Measurements from ENCODE around the gene CD36. TPM values are rescaled to one million over a fixed set of nuclear protein-coding genes. Genes with fewer than 3 reads are reported as not detected.

CD36 gene
- total RNA-seq, 1 donor, result 22.8 TPM

DNA sequence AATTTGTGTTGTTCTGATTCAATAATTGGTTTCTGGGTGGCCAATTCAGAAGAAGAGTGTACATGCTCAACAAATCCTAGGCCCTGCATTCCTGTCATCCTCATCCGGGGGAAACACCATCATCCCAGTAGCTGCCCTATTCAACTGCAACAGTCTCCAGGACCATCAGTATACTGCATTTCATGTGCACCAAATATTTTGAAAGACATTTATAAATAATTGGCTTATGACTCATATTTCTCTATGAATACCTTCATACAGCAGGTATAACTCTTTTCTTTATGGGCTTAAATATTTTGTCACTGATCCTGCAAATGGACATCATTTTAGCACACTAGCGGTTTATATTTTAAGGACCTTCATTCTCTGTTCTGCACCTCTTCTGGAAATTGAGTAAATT is 38.0 kb downstream of the CD36 start:
- H3K27me3 ChIP-seq (ENCODE audit: insufficient read depth, low read length), result no peaks in the 10 kb centered on the region
- no peak for DNase-seq (ENCODE audit: insufficient read length, low spot score, missing footprints)
- H2AFZ ChIP-seq (ENCODE audit: low read length), result no peak overlapping the region
- H3K27ac ChIP-seq (ENCODE audit: low read depth, low read length), result no peak overlapping the region
- H3K4me2 ChIP-seq (ENCODE audit: insufficient read depth, low read length), result no peak overlapping the region
- no peak overlapping the region for H3K4me3 ChIP-seq (ENCODE audit: insufficient read depth, low read length)
- no peaks in the 10 kb centered on the region for H3K9me3 ChIP-seq (ENCODE audit: low read depth, low read length)
- no peaks in the 10 kb centered on the region for H4K20me1 ChIP-seq (ENCODE audit: insufficient read depth, low read length)
- no peaks in the 10 kb centered on the region for H3K79me2 ChIP-seq (ENCODE audit: insufficient read depth, low read length)
- TF ChIP-seq, protein P1, sequence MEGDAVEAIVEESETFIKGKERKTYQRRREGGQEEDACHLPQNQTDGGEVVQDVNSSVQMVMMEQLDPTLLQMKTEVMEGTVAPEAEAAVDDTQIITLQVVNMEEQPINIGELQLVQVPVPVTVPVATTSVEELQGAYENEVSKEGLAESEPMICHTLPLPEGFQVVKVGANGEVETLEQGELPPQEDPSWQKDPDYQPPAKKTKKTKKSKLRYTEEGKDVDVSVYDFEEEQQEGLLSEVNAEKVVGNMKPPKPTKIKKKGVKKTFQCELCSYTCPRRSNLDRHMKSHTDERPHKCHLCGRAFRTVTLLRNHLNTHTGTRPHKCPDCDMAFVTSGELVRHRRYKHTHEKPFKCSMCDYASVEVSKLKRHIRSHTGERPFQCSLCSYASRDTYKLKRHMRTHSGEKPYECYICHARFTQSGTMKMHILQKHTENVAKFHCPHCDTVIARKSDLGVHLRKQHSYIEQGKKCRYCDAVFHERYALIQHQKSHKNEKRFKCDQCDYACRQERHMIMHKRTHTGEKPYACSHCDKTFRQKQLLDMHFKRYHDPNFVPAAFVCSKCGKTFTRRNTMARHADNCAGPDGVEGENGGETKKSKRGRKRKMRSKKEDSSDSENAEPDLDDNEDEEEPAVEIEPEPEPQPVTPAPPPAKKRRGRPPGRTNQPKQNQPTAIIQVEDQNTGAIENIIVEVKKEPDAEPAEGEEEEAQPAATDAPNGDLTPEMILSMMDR (IDR thresholded peaks at IDR 0.05; ENCODE audit: extremely low read depth, low read depth, low read length), result no peak
- no peaks in the 10 kb centered on the region for H3K4me1 ChIP-seq (ENCODE audit: insufficient read depth, low read length)
- no peaks in the 10 kb centered on the region for H3K36me3 ChIP-seq (ENCODE audit: insufficient read depth, low read length)

DNA sequence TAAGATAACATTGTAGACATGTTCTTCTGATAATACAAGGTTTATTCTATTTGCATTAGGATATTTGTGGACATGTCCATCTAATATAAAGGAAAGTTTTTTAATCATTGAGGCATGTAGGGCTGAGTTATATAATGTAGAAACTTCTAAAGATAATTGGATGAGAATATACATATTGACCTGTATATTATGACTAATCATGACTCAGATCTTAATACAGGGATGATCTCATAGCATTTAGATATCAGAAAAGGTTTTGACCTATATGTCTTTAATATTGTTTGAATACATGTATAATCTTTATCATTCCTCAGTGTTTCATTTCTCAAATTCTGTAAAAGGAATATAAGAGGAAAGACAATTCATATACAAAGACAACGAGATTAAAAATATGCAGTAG is 39.2 kb downstream of the CD36 start:
- Histone ChIP-seq H3K27ac (ENCODE audit: low read depth, low read length) (no peak overlapping the region), H4K20me1 (ENCODE audit: insufficient read depth, low read length) (no peaks in the 10 kb centered on the region), H3K4me2 (ENCODE audit: insufficient read depth, low read length) (no peak overlapping the region), H3K36me3 (ENCODE audit: insufficient read depth, low read length) (no peaks in the 10 kb centered on the region), H3K79me2 (ENCODE audit: insufficient read depth, low read length) (no peaks in the 10 kb centered on the region), H2AFZ (ENCODE audit: low read length) (no peak overlapping the region), H3K9me3 (ENCODE audit: low read depth, low read length) (no peaks in the 10 kb centered on the region), H3K4me1 (ENCODE audit: insufficient read depth, low read length) (no peaks in the 10 kb centered on the region), H3K4me3 (ENCODE audit: insufficient read depth, low read length) (no peak overlapping the region), H3K27me3 (ENCODE audit: insufficient read depth, low read length) (no peaks in the 10 kb centered on the region)
- DNase-seq (ENCODE audit: insufficient read length, low spot score, missing footprints), result no peak
- TF ChIP-seq, protein P1 (IDR thresholded peaks at IDR 0.05; ENCODE audit: extremely low read depth, low read depth, low read length), result no peak

DNA sequence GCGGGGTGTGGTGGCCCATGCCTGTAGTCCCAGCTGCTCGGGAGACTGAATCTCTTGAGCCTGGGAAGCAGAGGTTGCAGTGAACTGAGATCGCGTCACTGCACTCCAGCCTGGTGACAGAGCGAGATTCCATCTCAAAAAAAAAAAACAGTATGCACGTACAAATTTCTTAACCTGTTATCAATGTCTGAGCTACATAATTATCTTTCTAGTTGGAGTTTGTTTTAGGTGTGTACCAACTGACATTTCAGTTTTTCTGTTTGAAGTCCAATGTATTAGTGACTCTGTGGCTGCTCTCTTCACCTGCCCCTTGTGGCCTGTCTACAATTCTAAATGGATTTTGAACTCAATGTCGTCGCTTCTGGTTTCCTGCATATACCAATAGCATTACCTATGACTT is 40.3 kb downstream of the CD36 start:
- TF ChIP-seq, protein P1 (IDR thresholded peaks at IDR 0.05; ENCODE audit: extremely low read depth, low read depth, low read length), result no peak
- no peaks in the 10 kb centered on the region for H3K79me2 ChIP-seq (ENCODE audit: insufficient read depth, low read length)
- H3K27ac ChIP-seq (ENCODE audit: low read depth, low read length), result no peak overlapping the region
- no peak overlapping the region for H3K4me2 ChIP-seq (ENCODE audit: insufficient read depth, low read length)
- H3K36me3 ChIP-seq (ENCODE audit: insufficient read depth, low read length), result no peaks in the 10 kb centered on the region
- H3K4me3 ChIP-seq (ENCODE audit: insufficient read depth, low read length), result no peak overlapping the region
- H3K4me1 ChIP-seq (ENCODE audit: insufficient read depth, low read length), result no peaks in the 10 kb centered on the region
- no peaks in the 10 kb centered on the region for H4K20me1 ChIP-seq (ENCODE audit: insufficient read depth, low read length)
- H3K9me3 ChIP-seq (ENCODE audit: low read depth, low read length), result no peaks in the 10 kb centered on the region
- no peak overlapping the region for H2AFZ ChIP-seq (ENCODE audit: low read length)
- H3K27me3 ChIP-seq (ENCODE audit: insufficient read depth, low read length), result no peaks in the 10 kb centered on the region
- DNase-seq (ENCODE audit: insufficient read length, low spot score, missing footprints), result no peak

DNA sequence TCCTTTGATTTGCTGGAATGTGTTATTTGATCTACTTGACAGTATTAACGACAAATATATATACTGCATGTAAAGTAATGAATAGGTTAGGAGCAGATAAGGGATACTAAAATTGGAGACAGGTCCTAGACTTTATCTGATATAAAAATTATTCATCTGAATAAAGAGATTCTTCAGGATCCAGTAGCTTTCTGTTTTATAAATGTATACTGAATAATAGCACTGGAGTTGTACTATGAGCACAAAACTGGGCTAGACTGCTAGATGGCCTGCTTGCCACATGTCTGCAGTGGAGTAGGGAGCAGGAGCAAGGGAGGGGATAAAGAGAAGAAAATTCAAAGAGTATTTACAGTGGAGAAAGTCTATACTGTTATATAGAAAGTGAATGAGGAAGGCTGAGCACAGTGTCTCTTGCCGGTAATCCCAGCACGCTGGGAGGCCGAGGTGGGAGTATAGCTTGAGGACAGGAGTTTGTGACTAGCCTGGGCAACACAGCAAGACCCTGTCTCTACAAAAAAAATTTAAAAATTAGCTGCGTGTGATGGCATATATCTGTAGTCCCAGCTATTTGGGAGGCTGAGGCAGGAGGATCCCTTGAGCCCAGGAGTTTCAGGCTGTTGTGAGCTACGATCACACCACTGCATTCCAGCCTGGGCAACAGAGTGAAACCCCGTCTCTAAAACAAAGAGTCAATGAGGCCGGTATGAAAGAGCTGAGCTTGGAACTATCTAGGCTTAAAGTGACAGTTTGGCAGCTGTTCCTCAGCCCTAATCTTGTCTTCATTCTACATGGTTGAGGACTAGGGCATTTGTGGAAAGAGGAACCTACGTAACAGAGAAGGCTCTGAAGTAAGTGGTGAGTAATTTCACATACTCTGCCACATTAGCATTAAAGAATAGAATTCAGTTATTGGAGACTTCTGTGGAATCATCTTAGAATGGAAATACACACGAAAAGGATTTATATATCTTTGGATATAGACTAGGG is 41.8 kb downstream of the CD36 start:
- peak overlapping the region; percentile 32 for H2AFZ ChIP-seq (ENCODE audit: low read length)

More for the DNA sequence above, 41.8 kb downstream of the CD36 start:
- Histone ChIP-seq H3K79me2 (ENCODE audit: insufficient read depth, low read length) (no peaks in the 10 kb centered on the region), H3K36me3 (ENCODE audit: insufficient read depth, low read length) (no peaks in the 10 kb centered on the region), H3K9me3 (ENCODE audit: low read depth, low read length) (no peaks in the 10 kb centered on the region), H3K4me3 (ENCODE audit: insufficient read depth, low read length) (no peak overlapping the region), H3K27me3 (ENCODE audit: insufficient read depth, low read length) (no peaks in the 10 kb centered on the region), H3K4me1 (ENCODE audit: insufficient read depth, low read length) (no peaks in the 10 kb centered on the region), H4K20me1 (ENCODE audit: insufficient read depth, low read length) (no peaks in the 10 kb centered on the region), H3K27ac (ENCODE audit: low read depth, low read length) (no peak overlapping the region), H3K4me2 (ENCODE audit: insufficient read depth, low read length) (no peak overlapping the region)
- peak; percentile 86 for DNase-seq (ENCODE audit: insufficient read length, low spot score, missing footprints)
- TF ChIP-seq, protein P1 (IDR thresholded peaks at IDR 0.05; ENCODE audit: extremely low read depth, low read depth, low read length), result no peak

All from osteoblast (primary cell).